Endometrial microvascular endothelial cells (primary cell): ENCODE results near the gene PTMS. TPM values are rescaled to one million over a fixed set of nuclear protein-coding genes. Genes with fewer than 3 reads are reported as not detected.

Experiments used
- in situ Hi-C: cut with HindIII; loops from 2 replicates; pipeline ENCODE4 v1.10.0; 2017; ENCODE audit warnings: low sequenced_read_pairs, low pct_unique_long_range_greater_than_20kb; ENCODE audit errors: inconsistent ontology term
- total RNA-seq: library from RNA; depleted of rRNA; stranded (reverse); fragments of >200 nt; gene quantifications from one replicate; pipeline ENCODE4 v1.2.3, GENCODE V29; 2015; ENCODE audit errors: inconsistent ontology term

PTMS gene
- total RNA-seq, 1 donor from 2014 or later: 238 TPM

GRCh38 chr12:6750506-6750905, 15.7 kb upstream of the PTMS start:
- in situ Hi-C loops: no loop called here

GRCh38 chr12:6751767-6752166, 14.4 kb upstream of the PTMS start:
- in situ Hi-C loops: no loop called here

GRCh38 chr12:6752167-6752920, 13.8 kb upstream of the PTMS start:
- in situ Hi-C loops: no loop called here

GRCh38 chr12:6752921-6753771, 13.0 kb upstream of the PTMS start, which contains the start of gene MLF2:
TSS of gene MLF2 (minus strand) at chr12:6753141. CDS start at chr12:6752334, 807 bp downstream.
- in situ Hi-C loops: no loop called here

- in situ Hi-C loops: no loop called here
These were observed 12.3 kb upstream of the PTMS start for GRCh38 chr12:6753772-6754356.

- in situ Hi-C loops: no loop called here
These were observed 11.8 kb upstream of the PTMS start for GRCh38 chr12:6754411-6754810.

- in situ Hi-C loops: no loop called here
These were observed 9.0 kb upstream of the PTMS start for GRCh38 chr12:6757028-6757690.

GRCh38 chr12:6758506-6759095, 7.6 kb upstream of the PTMS start:
- in situ Hi-C loops: no loop called here

GRCh38 chr12:6759741-6760140, 6.4 kb upstream of the PTMS start:
- in situ Hi-C loops: no loop called here

- in situ Hi-C loops: no loop called here
These were observed 2.8 kb upstream of the PTMS start for GRCh38 chr12:6763380-6763779.

GRCh38 chr12:6764011-6764828, 1.9 kb upstream of the PTMS start:
- in situ Hi-C loops: no loop called here

- in situ Hi-C loops: no loop called here
These were observed 1.0 kb upstream of the PTMS start for GRCh38 chr12:6765048-6765633.

GRCh38 chr12:6766651-6767349, 637 bp downstream of the PTMS start:
- in situ Hi-C loops: no loop called here

- in situ Hi-C loops: no loop called here
These were observed 1.5 kb downstream of the PTMS start for GRCh38 chr12:6767353-6768319.

GRCh38 chr12:6768437-6768914, 2.3 kb downstream of the PTMS start:
- in situ Hi-C loops: no loop called here

- in situ Hi-C loops: no loop called here
These were observed 2.8 kb downstream of the PTMS start for GRCh38 chr12:6768990-6769389.
